IMR-90 (cell line): ENCODE data around the gene DOCK4. TPM values are rescaled to one million over a fixed set of nuclear protein-coding genes. Genes with fewer than 3 reads are reported as not detected.

Experiments
- ATAC-seq: fragments of 200-7000 bp; cut with Tn5 transposase; 2 replicates; pipeline ENCODE4 v1.9.1; 2020; ENCODE audit warnings: low read depth, mild to moderate bottlenecking, moderate library complexity
- BruUV-seq: library from RNA; stranded (reverse); fragments of 400-500 nt; replicated peaks from 2 replicates; lab custom pipeline; 2021; lab: Mats Ljungman, UMichigan
- CTCF ChIA-PET: fragments of 300-600 bp; formaldehyde crosslinking; extraction: SDS; loops from one replicate; lab custom pipeline; 2021; ENCODE audit warnings: antibody characterized with exemption; lab: Yijun Ruan, JAX
- POLR2A ChIA-PET: fragments of 300-600 bp; sonication (Branson Sonifier 250); formaldehyde crosslinking; loops from one replicate; lab custom pipeline; 2022; ENCODE audit warnings: antibody characterized with exemption; ENCODE audit not compliant: unreplicated experiment; lab: Charles Lee
- DNase-seq: peaks from one replicate; pipeline ENCODE4 v3.0.0; 2013
- H2AFZ ChIP-seq: replicated peaks from 2 replicates; pipeline ENCODE3; 2013; ENCODE audit warnings: low read length, mild to moderate bottlenecking; ENCODE audit not compliant: poor library complexity
- H2AK5ac ChIP-seq: 2 replicates; pipeline ENCODE4 v1.6.1; 2013; ENCODE audit warnings: low read depth, low read length, inconsistent platforms
- H2AK9ac ChIP-seq: replicated peaks from 2 replicates; pipeline ENCODE3; 2013; ENCODE audit warnings: mild to moderate bottlenecking, low read depth, low read length, moderate library complexity; ENCODE audit not compliant: poor library complexity
- H2BK120ac ChIP-seq: 2 replicates; pipeline ENCODE4 v1.6.1; 2013; ENCODE audit warnings: low read depth, low read length, inconsistent platforms
- H2BK15ac ChIP-seq: 3 replicates; pipeline ENCODE4 v1.6.1; 2013; ENCODE audit warnings: low read depth, low read length, inconsistent platforms
- H2BK20ac ChIP-seq: 2 replicates; pipeline ENCODE4 v1.6.1; 2013; ENCODE audit warnings: low read depth, mild to moderate bottlenecking, inconsistent platforms, low read length, moderate library complexity
- H2BK5ac ChIP-seq: 2 replicates; pipeline ENCODE4 v1.6.1; 2013; ENCODE audit warnings: mild to moderate bottlenecking, low read depth, low read length, inconsistent platforms; ENCODE audit not compliant: poor library complexity, severe bottlenecking
- H3K14ac ChIP-seq: replicated peaks from 2 replicates; pipeline ENCODE4 v1.6.1; 2013; ENCODE audit warnings: low read depth, low read length, inconsistent platforms
- H3K18ac ChIP-seq: 2 replicates; pipeline ENCODE4 v1.6.1; 2013; ENCODE audit warnings: low read depth, low read length, control low read depth
- H3K23ac ChIP-seq: 2 replicates; pipeline ENCODE4 v1.6.1; 2013; ENCODE audit warnings: low read depth, low read length, inconsistent platforms
- H3K27ac ChIP-seq: 2 replicates; pipeline ENCODE4 v1.5.1; 2013; ENCODE audit warnings: mild to moderate bottlenecking, control low read depth, low read length; ENCODE audit not compliant: insufficient read depth
- H3K27me3 ChIP-seq: 2 replicates; pipeline ENCODE4 v1.6.1; 2013; ENCODE audit warnings: low read length; ENCODE audit not compliant: control insufficient read depth, insufficient read depth
- H3K36me3 ChIP-seq: 2 replicates; pipeline ENCODE4 v1.6.1; 2013; ENCODE audit warnings: low read length, mixed read lengths; ENCODE audit not compliant: control insufficient read depth, insufficient read depth
- H3K4ac ChIP-seq: 2 replicates; pipeline ENCODE4 v1.6.1; 2013; ENCODE audit warnings: low read depth, low read length, inconsistent platforms
- H3K4me1 ChIP-seq: 2 replicates; pipeline ENCODE4 v1.6.1; 2013; ENCODE audit warnings: low read length, mixed read lengths; ENCODE audit not compliant: control insufficient read depth, insufficient read depth
- H3K4me2 ChIP-seq: 2 replicates; pipeline ENCODE4 v1.6.1; 2013; ENCODE audit warnings: low read depth, mild to moderate bottlenecking, control low read depth, low read length, moderate library complexity
- H3K4me3 ChIP-seq: 2 replicates; pipeline ENCODE4 v1.5.1; 2013; ENCODE audit warnings: low read depth, mild to moderate bottlenecking, control low read depth, low read length, moderate library complexity; ENCODE audit not compliant: insufficient read depth
- H3K56ac ChIP-seq: 2 replicates; pipeline ENCODE4 v1.6.1; 2013; ENCODE audit warnings: low read length, inconsistent platforms; ENCODE audit not compliant: insufficient read depth; ENCODE audit errors: extremely low read depth
- H3K79me1 ChIP-seq, 2 experiments: 2 replicates each; pipeline ENCODE4 v1.6.1; 2013; ENCODE audit warnings: low read length in 2 of 2, inconsistent platforms in 1 of 2, low read depth in 1 of 2
- H3K9ac ChIP-seq: 2 replicates; pipeline ENCODE4 v1.6.1; 2013; ENCODE audit warnings: low read depth, low read length, control low read depth
- H3K9me1 ChIP-seq: 2 replicates; pipeline ENCODE4 v1.6.1; 2013; ENCODE audit warnings: low read length, inconsistent platforms; ENCODE audit not compliant: insufficient read depth
- H3K9me3 ChIP-seq: 2 replicates; pipeline ENCODE4 v1.6.1; 2013; ENCODE audit warnings: low read length; ENCODE audit not compliant: control insufficient read depth, insufficient read depth
- H4K20me1 ChIP-seq: 2 replicates; pipeline ENCODE4 v1.6.1; 2013; ENCODE audit warnings: low read length, inconsistent platforms; ENCODE audit not compliant: insufficient read depth
- H4K5ac ChIP-seq: 2 replicates; pipeline ENCODE4 v1.6.1; 2013; ENCODE audit warnings: mild to moderate bottlenecking, low read depth, low read length, control low read depth
- H4K8ac ChIP-seq, 2 experiments: 2 replicates each; pipeline ENCODE4 v1.6.1; 2013; ENCODE audit warnings: low read depth in 2 of 2, low read length in 2 of 2, control low read depth in 1 of 2, inconsistent platforms in 1 of 2
- H4K91ac ChIP-seq: 2 replicates; pipeline ENCODE4 v1.6.1; 2013; ENCODE audit warnings: low read depth, low read length, inconsistent platforms; ENCODE audit not compliant: insufficient read depth
- NFE2L2 ChIP-seq: fragments of 150-350 bp; IDR thresholded peaks from 2 replicates; pipeline ENCODE4 v1.6.1; 2016; ENCODE audit warnings: low read depth, mild to moderate bottlenecking, low read length
- POLR2A ChIP-seq: IDR thresholded peaks from 2 replicates; pipeline ENCODE4 v1.6.1; 2012; ENCODE audit warnings: mild to moderate bottlenecking, low read depth, low read length
- USF2 ChIP-seq: fragments of 150-350 bp; IDR thresholded peaks from 2 replicates; pipeline ENCODE4 v1.6.1; 2017; ENCODE audit warnings: mild to moderate bottlenecking, antibody characterized with exemption, low read length, low read depth
- WGBS, 2 experiments: methylation state at CpG; one replicate each; pipeline versions ENCODE4 v1.1.5 to v1.1.7; 2013; ENCODE audit warnings: missing lambda C conversion rate in 2 of 2; ENCODE audit not compliant: insufficient read length in 1 of 2; ENCODE audit errors: extremely low coverage in 2 of 2; 5-methylcytosine and 5-hydroxymethylcytosine counted together
- dilution Hi-C: fragments of 300-500 bp; cut with HindIII; formaldehyde crosslinking; loops from one replicate; pipeline ENCODE4 v1.14.3; 2018; ENCODE audit warnings: low sequenced_read_pairs; ENCODE audit not compliant: unreplicated experiment
- in situ Hi-C: fragments of 300-500 bp; cut with MboI; formaldehyde crosslinking; loops from 3 replicates; pipeline ENCODE4 v1.14.3; 2019; ENCODE audit warnings: low sequenced_read_pairs, inconsistent platforms, mixed read lengths
- intact Hi-C: fragments of 100-400 bp; cut with micrococcal nuclease; formaldehyde crosslinking; loops from 2 replicates; pipeline ENCODE4 v1.10.0; 2022
- polyA plus RNA-seq, 3 experiments: library from polyadenylated mRNA; depleted of rRNA; stranded (reverse); fragments of >200 nt; gene quantifications; 2 replicates each; pipeline ENCODE4 v1.2.3, GENCODE V29; 2012; ENCODE audit warnings: low replicate concordance in 1 of 3
- total RNA-seq: library from RNA; depleted of rRNA; stranded (reverse); fragments of >200 nt; gene quantifications from 2 replicates; pipeline ENCODE4 v1.2.3, GENCODE V29; 2012

DOCK4 gene
- total and polyA plus RNA-seq, 2 of the 4 experiments (the other 2 are of a cell fraction): 4.4 to 12.2 TPM

DNA sequence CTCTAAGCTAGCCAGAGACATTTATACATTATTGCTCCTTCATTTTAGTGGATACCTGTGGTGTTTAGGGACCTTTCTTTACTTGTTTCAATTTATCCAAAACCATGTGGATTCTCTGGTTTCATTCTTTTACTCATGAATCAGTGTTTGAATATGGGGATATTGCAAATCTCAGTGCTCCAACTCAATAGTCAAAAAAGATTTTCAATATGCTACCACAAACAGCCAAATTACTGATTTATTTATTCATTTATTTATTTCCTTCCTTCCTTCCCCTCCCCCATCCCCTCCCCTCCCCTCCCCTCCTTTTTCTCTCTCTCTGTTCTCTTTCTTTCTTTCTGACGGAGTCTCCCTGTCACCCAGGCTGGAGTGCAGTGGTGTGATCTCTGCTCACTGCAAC is 390.8 kb downstream of the DOCK4 start:
- ChIA-PET CTCF (no interaction called here), POLR2A (no interaction called here)
- WGBS, 2 experiments: no CpG with 5 or more reads among the region's 1 CpG
- no peaks in the 10 kb centered on the region for H3K9me1 ChIP-seq
- H3K23ac ChIP-seq: no peak overlapping the region
- H3K9ac ChIP-seq: no peak overlapping the region
- no TSS peak for BruUV-seq
- no peaks in the 10 kb centered on the region for H3K9me3 ChIP-seq
- H2BK20ac ChIP-seq: no peak overlapping the region
- no peak overlapping the region for H4K5ac ChIP-seq
- no peak overlapping the region for H3K4me3 ChIP-seq
- H2BK5ac ChIP-seq: no peak overlapping the region
- H3K27me3 ChIP-seq: no peaks in the 10 kb centered on the region
- no peak overlapping the region for H2BK15ac ChIP-seq
- TF ChIP-seq NFE2L2 (no peak), POLR2A (no peak), USF2 (no peak)
- H2BK120ac ChIP-seq: no peak overlapping the region
- peaks cover 3% of the 10 kb centered on the region; the same call in 1 of the 2 replicates for H3K36me3 ChIP-seq
- no peak overlapping the region for H3K4me2 ChIP-seq
- dilution Hi-C loops: no loop called here
- H2AK9ac ChIP-seq: no peak overlapping the region
- DNase-seq (no peak), ATAC-seq (no peak)
- no peak overlapping the region for H4K91ac ChIP-seq
- intact Hi-C loops: no loop called here
- no peaks in the 10 kb centered on the region for H3K4me1 ChIP-seq
- no peak overlapping the region for H4K8ac ChIP-seq
- H4K20me1 ChIP-seq: no peaks in the 10 kb centered on the region
- no peak overlapping the region for H3K18ac ChIP-seq
- no peaks in the 10 kb centered on the region for H3K79me1 ChIP-seq
- no peak overlapping the region for H3K56ac ChIP-seq
- no peak overlapping the region for H2AK5ac ChIP-seq
- no peak overlapping the region for H3K27ac ChIP-seq
- no peak overlapping the region for H2AFZ ChIP-seq
- in situ Hi-C loops: no loop called here
- H3K4ac ChIP-seq: no peak overlapping the region
- no peak overlapping the region for H3K14ac ChIP-seq
